Measurements from ENCODE around the gene USP10.

Gene USP10

GRCh38 chr16:84768808-84769197, 69.0 kb downstream of the USP10 start:
- DNase-seq (ENCODE audit: low read depth, low spot score), result no peak

DNA sequence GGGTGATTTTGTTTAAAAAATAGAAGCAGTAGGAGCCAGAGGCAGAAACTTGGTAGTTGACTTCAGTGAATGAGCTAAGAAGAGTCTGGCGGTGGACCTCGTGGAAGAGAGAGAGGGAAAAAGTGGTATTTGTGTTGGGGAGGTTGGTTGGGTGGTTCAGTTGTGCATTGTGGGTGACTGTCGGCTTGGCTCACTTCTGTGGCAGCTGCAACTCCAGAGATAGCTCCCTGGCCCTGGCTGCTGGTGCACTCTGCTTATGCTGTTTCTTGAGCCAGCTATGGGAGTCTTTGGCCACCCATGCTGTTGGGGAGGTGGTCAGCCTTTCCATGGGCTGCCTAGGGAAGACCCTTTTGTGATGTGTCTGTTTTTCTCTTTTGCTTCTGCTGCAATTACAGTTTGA, 69.6 kb downstream of the USP10 start:
- DNase-seq (ENCODE audit: low read depth, low spot score), result no peak

- DNase-seq (ENCODE audit: low read depth, low spot score), result no peak
Measured at GRCh38 chr16:84773312-84773711, 73.5 kb downstream of the USP10 start.

- DNase-seq (ENCODE audit: low read depth, low spot score), result peak; percentile 62
Measured at GRCh38 chr16:84774810-84775209, 75.0 kb downstream of the USP10 start.

DNA sequence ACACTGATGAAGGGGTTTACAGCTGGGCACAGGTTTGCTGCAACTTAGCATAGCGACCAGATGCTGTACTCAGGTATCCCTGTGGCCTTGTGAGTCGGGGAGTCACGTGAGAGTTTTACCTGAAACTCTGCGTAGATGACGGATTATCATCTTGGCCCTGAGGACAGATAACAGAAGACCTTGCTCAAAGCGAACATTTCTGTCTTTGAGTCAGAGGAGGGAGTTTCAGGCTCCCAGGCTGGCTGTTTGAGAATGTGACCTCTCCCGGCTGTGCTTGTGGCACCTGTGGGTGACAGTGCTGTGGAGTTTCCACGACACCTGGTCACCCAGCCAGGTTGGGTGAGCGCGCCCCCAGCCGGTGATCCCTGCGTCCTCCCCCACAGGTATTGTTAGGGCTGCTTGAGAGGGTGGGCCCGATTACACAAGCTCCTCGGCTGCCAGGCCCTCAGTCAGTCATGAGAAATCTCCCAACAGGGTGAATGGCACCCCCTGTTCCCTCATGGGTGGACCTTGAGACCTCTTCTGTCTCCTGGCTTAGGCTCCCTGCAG, 75.5 kb downstream of the USP10 start:
- DNase-seq (ENCODE audit: low read depth, low spot score), result no peak

DNA sequence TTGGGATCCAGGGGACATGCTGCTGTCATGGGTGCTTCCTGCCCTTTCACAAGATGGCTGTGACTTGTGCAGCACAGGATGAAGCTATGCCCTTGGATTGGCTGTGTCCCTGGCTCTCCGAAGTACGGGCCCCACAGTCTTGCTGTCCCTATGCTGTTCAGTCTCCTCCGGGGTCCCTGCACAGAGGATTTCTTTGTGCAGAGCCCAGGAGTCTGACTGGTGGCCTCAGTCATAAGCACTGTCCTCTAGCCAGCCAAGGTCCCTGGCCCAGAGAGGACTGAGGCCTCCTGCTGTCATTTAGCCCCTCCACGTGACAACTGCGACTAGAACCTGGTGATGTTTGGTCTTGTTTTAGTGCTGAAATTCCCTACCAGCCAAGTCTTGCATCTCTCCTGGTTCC, 77.6 kb downstream of the USP10 start:
- no peak for DNase-seq (ENCODE audit: low read depth, low spot score)

DNA sequence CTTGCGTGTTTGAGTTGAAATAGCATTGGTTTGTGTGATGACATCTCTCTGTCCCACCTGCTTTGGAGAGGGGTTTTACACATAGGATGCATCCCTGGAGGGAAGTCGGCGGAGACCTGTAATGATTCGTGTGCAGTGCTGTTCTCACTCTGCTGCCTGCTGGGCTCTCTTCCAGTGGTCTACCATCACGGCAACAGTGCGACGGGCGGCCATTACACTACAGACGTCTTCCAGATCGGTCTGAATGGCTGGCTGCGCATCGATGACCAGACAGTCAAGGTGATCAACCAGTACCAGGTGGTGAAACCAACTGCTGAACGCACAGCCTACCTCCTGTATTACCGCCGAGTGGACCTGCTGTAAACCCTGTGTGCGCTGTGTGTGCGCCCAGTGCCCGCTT, 78.9 kb downstream of the USP10 start:
- no peak for DNase-seq (ENCODE audit: low read depth, low spot score)

DNA sequence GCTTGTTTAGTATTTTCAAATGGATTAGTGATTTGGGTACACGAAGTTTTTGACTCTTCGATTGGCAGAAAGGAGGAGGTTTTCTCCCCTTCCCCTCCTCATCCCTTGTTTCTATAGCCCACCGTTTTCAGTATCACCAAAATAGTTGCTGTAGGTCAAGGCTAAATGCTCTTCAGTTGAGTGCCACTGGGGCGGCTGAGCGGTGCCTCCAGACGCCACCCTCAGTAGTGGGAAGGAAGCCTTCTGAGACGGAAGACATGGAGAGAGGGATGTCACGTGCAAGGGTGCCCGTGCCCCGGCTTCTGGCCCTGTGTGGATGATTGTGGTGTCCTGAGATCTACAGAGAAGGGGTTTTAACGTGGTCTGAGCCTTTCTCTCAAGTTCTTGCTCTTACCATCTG, 80.3 kb downstream of the USP10 start:
- no peak for DNase-seq (ENCODE audit: low read depth, low spot score)

GRCh38 chr16:84780544-84781376, 81.0 kb downstream of the USP10 start:
- DNase-seq (ENCODE audit: low read depth, low spot score), result no peak

- no peak for DNase-seq (ENCODE audit: low read depth, low spot score)
Measured at GRCh38 chr16:84782846-84783245, 83.0 kb downstream of the USP10 start.

DNA sequence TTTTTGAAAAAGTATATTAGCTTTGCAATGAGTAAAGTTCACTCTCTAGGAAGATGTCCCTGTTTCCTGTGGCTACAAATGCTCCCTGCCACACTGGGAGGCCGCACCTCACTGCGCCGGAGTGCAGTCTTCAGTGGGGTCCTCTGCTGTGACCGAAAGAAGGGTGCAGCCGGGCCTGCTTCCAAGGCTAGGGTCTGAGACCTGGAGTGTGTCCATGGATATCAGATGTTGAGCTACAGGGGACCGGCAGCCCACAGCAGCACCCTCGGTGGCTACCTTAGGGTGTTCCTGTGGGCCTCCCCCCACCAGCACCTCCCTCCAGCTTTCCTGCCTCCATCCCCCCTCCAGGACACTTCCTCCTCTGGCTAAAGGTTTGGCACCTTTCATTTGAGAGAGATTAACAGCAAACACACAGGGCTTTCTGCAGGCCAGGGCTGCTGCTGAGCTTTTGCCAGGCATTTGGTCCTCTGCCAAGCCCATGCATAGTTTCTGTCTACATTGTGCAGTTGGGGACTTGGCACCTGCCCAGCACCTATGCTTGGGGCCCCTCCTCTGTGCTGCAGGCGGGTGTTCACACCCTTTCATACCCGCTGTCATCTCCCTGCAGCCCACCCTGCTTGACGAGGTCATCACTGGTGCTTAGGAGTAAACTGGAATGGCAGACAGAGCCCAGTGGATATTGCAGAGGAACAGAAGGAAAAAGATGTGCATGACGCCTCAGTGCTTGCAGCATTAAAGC, 86.2 kb downstream of the USP10 start:
- DNase-seq (ENCODE audit: low read depth, low spot score), result no peak

DNA sequence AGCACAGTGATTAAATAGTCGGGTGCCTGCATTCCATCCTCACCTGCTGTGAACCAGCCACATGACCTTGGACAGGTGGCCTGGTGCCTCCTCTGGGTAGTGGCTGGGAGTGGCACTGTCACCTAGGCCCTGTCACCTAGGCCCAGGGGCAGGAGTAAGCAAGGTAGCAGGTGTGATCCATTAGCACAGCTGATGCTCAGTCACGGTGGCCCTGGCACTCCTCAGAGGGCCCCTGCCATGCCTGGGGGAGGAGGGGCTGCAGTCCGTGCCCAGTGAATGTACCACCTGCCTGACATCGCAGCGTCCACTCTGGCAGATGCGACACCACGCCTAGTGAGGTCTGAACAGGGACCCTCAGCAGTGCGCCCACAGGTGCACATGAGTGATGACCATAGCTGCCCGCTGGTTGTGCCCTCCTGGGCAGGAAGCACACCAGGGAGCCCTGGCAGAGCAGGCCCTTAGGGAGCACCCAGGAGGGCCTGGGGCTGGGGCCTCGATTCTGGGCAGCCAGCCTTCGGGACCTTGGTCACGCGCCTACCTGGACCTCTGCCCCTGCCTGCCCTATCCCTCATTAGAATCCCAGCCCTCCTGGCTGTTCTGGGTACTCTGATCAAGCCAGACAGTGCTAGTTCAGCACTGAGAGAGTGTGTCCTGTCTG, 86.9 kb downstream of the USP10 start:
- DNase-seq (ENCODE audit: low read depth, low spot score), result no peak

DNA sequence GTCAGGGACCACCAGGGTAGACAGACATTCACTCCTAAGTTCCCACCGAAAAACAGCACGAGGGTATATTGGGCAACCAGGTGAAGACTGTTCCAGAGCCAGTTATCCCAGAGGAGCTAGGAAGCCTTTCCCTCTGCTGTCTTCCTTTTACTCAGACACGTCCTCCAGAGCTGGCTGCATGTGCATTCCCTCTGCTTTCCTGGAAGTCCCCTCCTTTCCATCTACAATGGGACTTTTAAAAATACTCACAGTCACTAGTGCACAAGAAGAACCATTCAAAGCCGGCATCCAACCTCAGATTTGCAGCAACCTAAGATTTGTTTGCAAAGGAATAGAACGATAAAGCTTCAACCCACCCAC, 87.4 kb downstream of the USP10 start:
- DNase-seq (ENCODE audit: low read depth, low spot score), result no peak

DNA sequence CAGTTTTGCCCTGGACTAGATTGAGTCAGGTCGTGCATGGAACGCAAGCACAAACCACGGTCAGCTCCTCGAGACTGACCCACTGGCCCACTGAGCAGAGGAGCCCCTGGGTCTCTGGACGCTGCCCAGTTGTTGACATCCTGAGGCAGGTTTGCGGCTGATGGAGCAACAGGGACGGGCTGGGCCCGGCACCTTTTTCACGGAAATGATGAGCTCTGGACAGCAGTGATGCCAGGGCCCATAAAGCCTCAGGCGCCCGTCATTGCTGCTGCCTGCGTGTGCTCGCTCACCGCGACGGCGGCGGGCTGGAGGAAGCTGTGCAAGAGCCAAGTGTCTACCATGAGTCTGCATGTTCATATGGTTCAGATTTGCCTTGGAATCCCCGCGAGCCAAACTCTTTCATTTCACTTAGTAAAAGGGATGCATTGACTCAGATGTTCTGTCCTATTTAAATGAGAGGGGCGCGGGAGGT, 89.2 kb downstream of the USP10 start:
- DNase-seq (ENCODE audit: low read depth, low spot score), result no peak

GRCh38 chr16:84789431-84789830, 89.6 kb downstream of the USP10 start:
- no peak for DNase-seq (ENCODE audit: low read depth, low spot score)

DNA sequence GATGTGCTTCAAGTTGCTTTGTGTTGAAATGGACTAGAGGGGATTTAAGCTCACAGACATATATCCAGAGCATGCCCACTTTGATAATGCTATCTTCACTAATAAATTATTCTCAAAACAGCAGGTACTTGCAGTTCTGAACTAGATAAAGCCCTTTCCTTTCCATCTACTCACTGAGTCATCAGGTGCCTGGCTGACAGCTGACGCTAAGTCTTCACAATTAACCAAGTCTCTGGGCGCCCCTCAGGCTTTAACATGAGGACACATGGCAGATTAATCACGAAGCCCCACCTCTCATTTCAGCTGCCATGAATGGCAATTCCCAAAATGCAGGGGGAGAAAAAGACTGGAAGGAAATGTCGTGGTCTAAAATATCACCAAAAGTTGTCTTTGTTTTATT, 90.5 kb downstream of the USP10 start:
- no peak for DNase-seq (ENCODE audit: low read depth, low spot score)

GRCh38 chr16:84791088-84791487, 91.3 kb downstream of the USP10 start:
- DNase-seq (ENCODE audit: low read depth, low spot score), result no peak

GRCh38 chr16:84791501-84791900, 91.7 kb downstream of the USP10 start:
- DNase-seq (ENCODE audit: low read depth, low spot score), result no peak

- DNase-seq (ENCODE audit: low read depth, low spot score), result no peak
Measured at GRCh38 chr16:84794186-84794585, 94.4 kb downstream of the USP10 start.

GRCh38 chr16:84794626-84795025, 94.8 kb downstream of the USP10 start:
- no peak for DNase-seq (ENCODE audit: low read depth, low spot score)

DNA sequence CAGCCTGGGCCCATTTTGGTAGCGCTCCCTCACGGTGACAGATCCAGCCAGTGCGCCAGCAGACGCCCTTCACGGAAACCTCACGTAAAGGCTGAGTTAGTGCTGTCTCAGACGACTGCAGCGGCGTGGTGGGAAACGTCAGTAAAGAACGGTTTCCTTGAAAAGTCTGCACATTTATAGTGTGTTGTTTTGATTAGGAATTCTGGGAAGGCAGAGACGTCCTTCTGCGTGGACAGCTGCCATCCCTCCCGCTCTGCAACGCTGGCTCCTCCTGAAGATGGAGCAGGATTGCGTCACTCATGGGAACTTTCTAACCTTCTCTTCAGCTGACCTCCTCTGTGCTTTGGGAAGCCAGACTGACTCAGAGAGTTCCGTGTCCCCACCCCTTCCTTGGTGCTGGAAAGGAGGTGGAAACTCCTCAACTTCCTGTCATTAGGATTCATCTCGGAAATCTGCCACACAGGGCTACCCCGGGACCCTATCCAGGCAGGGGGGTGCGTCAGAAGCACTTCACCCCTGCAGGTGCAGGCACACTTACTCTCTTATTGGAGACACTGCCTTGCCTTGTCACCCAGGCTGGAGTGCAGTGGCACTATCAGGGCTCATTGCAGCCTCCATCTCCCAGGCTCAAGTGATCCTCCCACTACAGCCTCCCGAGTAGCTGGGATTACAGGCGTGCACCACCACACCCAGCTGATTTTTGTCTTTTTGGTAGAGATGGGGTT, 95.7 kb downstream of the USP10 start:
- peak; percentile 92 for DNase-seq (ENCODE audit: low read depth, low spot score)
